ENCODE results near the gene TOGARAM2.
"Not testable (repeated sequence)": the region's sequence is repeated elsewhere in the genome, so short reads cannot be mapped to it uniquely, and the experiment has no call there.

The TOGARAM2 gene

GRCh38 chr2:29075894-29076705, 95.0 kb downstream of the TOGARAM2 start:
- no peak for DNase-seq

DNA sequence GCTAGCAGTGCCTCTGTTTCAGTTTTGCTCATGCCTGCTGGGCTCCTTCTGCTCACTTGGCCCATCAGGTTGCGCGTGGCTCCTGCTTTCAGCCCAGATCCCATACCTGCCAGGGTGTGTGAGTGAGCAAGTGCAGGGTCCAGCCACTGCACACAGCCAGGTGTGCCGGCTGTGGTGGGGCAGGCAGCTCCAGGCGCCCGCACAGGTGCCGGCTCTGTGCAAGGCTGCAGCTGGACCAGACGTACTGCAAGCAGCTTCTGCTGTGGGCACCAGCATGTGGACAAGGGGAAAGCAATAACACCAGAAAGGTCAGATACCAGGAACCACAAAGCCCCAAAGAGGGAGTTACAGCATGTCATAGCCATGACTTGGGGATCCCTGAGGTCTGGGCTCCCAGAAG, 98.8 kb downstream of the TOGARAM2 start:
- DNase-seq = no peak

DNA sequence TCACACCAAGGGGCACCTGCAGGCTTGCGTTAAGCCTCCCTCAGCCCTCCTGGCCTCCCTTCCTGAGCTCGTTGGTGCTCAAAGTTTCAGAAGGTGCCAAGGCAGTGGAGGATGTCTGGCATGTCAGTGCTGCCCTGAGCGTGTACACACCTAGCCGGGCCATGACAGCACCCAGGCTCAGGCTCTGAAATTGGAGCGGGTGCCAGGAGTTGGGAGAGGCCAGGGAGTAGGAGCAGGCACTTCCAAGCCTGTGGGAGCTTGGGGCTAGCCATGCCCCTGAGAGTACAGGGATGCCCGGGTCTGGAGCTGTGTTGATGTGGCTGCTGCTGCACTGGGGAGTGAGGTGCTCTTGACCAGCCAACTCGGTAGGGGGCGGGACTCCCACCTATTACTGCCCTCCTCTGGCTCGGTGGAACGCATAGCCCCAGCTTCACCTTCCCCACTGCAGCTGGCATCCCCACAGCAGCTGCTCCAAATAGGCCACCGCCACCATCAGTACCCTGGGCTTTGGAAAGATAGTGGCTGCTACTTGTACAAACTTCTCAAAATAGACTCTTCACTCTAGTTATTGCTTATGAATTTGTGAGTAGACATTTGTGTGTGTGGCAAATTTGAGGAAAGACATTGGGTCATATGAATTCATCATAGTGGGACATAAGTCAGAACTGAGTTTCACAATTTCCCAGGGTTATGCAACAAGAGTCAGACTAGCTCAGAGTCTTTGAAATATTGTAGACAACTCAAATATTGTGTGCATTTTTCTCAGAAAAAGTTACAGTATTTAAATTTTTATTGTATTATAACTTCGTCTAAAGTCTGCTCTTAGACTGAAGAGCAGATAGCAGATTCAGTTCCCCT, 100.0 kb downstream of the TOGARAM2 start:
- DNase-seq = no peak

DNA sequence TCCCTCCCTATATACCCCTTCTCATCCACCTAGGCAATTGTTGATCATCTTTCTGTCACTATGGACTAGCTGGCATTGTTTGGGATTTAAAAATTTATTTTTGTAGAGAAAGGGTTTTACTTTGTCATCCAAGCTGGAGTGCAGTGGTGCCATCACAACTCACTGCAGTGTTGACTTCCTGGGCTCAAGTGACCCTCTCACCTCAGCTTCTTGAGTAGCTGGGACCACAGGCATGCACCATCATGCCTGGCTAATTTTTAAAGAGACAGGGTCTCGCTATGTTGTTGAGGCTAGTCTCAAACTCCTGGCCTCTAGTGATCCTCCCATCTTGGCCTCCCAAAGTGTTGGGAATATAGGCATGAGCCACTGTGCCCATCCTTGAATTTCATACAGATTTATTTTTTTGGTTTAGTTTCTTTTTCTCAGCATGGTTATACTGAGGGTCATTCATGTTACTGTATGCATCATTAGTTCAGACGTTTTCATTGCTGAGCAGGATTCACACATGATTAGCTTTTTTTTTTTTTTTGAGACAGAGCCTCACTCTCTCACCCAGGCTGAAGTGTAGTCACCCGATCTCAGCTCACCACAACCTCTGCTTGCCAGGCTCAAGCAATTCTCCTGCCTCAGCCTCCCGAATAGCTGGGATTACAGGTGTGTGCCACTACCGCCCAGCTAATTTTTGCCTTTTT, 101.9 kb downstream of the TOGARAM2 start:
- DNase-seq = no peak

- no peak for DNase-seq
Measured at GRCh38 chr2:29084554-29084953, 103.5 kb downstream of the TOGARAM2 start.

GRCh38 chr2:29090311-29090710, 109.2 kb downstream of the TOGARAM2 start:
- not testable (repeated sequence) for DNase-seq

- DNase-seq = no peak
Measured at GRCh38 chr2:29096969-29097368, 115.9 kb downstream of the TOGARAM2 start.

DNA sequence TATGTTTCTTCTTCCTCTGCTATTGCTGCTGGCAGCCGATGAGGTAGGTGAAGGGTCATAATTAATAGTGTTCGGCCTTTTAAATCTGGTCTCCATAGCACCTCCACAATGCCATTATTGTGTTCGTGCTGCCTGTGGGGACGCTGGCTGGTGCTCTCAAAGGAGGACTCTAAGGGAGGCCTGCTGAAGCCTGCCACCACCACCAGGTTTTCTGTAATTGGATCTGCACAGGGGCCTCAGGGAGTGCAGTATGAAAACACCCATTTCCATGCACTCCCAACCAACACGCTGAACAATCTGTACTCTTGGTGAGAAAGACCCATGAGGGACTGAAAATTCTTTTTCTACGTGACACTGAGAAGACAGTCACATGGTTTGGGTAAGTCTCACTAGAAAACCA, 116.5 kb downstream of the TOGARAM2 start:
- DNase-seq = no peak

- no peak for DNase-seq
Measured at GRCh38 chr2:29100564-29100963, 119.5 kb downstream of the TOGARAM2 start.
